Lung microvascular endothelial cell (primary cell): ENCODE results near the gene SCD. TPM values are rescaled to one million over a fixed set of nuclear protein-coding genes. Genes with fewer than 3 reads are reported as not detected.
A peak's percentile ranks its signal among the peaks of the same experiment; 100 is the strongest.
"Not testable (repeated sequence)": the region's sequence is repeated elsewhere in the genome, so short reads cannot be mapped to it uniquely, and the experiment has no call there.

ENCODE experiments used
- DNase-seq, 2 donors: peaks; one replicate each; pipeline versions ENCODE4 v3.0.0 to v3.0.0-alpha.2; 2010; ENCODE audit warnings: low read depth in 2 of 2
- total RNA-seq: library from RNA; depleted of rRNA; stranded (reverse); fragments of >200 nt; gene quantifications from 2 replicates; pipeline ENCODE4 v1.2.1, GENCODE V29; 2014

Gene SCD
- total RNA-seq, 1 donor from 2014 or later: 29.8 TPM

DNA sequence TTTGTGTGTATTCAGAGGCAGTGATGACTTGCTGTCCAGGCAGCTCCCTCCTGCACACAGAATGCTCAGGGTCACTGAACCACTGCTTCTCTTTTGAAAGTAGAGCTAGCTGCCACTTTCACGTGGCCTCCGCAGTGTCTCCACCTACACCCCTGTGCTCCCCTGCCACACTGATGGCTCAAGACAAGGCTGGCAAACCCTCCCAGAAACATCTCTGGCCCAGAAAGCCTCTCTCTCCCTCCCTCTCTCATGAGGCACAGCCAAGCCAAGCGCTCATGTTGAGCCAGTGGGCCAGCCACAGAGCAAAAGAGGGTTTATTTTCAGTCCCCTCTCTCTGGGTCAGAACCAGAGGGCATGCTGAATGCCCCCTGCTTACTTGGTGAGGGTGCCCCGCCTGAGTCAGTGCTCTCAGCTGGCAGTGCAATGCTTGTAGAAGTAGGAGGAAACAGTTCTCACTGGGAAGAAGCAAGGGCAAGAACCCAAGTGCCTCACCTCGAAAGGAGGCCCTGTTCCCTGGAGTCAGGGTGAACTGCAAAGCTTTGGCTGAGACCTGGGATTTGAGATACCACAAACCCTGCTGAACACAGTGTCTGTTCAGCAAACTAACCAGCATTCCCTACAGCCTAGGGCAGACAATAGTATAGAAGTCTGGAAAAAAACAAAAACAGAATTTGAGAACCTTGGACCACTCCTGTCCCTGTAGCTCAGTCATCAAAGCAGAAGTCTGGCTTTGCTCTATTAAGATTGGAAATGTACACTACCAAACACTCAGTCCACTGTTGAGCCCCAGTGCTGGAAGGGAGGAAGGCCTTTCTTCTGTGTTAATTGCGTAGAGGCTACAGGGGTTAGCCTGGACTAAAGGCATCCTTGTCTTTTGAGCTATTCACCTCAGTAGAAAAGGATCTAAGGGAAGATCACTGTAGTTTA lies 15.8 kb downstream of the SCD start:
- DNase-seq: no peak

DNA sequence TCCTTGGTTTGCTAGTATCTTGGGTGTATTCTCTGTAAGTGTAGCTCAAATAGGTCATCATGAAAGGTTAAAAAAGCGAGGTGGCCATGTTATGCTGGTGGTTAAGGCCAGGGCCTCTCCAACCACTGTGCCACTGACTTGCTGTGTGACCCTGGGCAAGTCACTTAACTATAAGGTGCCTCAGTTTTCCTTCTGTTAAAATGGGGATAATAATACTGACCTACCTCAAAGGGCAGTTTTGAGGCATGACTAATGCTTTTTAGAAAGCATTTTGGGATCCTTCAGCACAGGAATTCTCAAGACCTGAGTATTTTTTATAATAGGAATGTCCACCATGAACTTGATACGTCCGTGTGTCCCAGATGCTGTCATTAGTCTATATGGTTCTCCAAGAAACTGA lies 17.1 kb downstream of the SCD start:
- DNase-seq: no peak

DNA sequence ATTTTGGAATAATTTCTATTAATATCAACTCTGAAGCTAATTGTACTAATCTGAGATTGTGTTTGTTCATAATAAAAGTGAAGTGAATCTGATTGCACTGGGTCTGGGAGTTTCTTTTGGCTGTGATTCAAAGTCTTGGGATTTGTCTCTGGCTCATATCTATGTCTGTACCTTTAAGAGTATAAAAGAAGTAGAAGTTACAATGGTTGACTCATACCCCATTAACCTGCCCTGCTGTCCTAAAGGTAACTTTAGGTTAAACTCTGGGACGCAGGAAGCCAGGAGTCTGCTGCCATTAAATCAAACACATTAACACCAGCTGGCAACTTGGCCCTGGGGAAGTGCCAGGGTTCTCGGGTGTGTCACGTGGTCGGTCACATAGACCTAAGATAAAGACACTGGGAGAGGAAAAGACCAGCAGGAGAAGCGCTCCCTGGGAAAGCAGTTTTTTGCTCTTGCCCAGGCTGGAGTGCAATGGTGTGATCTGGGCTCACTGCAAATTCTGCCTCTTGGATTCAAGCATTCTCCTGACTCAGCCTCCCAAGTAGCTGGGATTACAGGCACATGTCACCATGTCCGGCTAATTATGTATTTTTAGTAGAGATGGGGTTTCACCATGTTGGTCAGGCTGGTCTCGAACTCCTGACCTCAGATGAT lies 17.8 kb downstream of the SCD start:
- peak; percentile 65 for DNase-seq

DNA sequence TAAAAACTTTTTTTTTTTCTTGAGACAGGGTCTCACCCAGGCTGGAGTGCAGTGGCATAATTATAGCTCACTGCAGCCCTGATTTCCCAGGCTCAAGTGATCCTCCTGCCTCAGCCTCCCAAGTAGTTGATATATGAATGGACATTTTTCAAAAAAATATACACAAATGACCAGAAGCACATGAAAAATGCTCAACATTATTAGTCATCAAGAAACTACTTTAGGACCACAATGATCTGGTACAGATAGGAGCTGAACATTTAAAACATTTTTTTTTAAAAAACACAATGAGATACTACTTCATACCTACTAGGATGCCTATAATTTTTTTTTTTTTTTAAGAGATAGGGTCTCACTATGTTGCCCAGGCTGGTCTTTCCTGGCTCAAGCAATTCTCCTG lies 21.7 kb downstream of the SCD start:
- no peak for DNase-seq

DNA sequence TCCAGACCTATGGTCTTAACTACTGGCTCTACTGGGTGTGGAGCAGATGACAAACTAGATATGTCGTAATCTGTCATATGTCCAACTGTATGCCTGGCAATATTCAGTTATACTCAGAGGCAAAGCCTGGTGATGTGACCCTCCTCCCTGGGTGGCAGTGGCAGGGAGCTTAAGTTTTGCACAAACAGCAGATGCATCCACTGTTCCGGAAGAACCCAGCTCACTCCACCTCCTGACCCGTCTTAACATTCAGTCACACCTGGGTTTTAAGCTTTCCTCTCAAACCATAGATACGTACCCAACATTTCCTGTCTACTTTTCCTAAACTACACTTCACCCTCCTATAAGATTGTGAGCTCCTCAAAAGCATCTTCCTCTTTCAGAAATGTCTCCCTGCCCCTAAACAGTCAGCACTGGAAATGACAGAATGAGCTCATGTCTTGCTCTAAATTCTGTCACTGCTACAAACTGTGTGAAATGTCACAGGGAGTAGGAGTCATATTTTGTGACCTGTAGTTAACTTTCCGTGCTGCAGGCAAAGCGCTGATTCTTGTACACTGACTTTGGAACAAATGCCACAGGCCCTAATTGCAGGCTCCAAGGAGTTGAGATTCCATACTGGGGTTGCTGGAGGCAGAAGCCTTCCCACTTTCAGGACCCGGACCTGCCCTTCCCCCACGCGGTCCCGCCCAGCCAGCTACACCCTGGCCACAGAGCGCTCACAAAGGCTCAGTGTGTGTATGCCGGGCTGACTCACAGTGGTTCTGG lies 23.9 kb downstream of the SCD start:
- DNase-seq: peak; percentile 71 to 73

DNA sequence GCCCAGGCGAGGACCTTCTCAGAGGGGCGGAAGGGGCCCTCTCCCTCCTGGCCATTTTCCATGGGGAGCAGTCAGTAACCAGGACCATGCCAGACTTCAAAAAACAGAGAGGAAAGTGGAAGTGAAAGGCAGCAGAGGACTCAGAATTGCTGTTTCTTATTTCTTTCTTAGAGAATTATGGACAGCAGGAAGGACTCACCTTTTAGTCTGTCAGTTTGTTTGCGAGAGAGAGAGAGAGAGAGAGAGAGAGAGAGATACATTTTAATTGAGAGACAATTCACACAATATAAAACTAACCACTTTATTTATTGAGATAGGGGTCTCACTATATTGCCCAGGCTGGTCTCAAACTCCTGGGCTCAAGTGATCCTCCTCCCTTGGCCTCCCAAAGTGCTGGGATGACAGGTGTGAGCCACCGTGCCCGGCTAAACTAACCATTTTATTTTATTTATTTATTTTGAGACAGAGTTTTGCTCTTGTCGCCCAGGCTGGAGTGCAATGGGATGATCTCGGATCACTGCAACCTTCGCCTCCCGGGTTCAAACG lies 24.5 kb downstream of the SCD start:
- DNase-seq: no peak

DNA sequence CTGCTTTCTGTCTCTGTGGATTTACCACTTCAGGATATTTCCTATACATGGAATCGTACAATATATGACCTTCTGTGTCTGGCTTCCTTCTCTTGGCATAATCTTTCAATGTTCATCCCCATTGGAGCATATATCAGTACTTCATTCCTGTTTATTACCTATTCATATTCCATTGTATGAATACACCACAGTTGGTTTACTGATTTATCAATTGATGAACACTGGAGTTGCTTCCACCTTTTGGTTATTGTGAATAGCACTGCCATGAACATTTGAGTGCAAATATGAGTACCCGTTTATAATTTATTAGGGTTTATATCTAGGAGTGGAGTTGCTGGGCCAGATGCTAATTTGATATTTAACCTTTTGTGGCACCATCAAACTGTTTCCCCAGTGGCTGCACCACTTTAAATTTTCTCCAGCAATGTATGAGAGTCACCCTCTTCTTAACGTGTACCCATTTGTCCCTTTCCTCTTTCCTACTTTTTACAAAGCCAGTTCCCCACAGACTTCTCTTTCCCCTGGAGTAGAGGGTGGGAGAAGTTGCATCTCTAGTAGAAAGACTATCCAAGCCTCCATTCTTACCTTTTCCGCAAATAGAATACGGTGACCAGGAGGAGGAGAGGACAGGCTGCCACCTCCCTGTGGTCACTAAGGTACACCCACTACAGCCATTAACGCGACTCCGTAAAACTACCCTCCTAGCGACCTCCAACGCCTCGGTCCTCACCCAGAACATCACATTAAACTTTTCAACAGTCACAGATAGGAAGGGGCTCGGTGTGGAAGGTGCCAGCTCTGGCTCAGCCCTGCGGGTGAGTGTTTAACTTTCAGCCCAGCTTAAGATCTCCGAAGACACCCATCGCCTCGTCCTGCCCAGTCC lies 25.6 kb downstream of the SCD start:
- DNase-seq: no peak

DNA sequence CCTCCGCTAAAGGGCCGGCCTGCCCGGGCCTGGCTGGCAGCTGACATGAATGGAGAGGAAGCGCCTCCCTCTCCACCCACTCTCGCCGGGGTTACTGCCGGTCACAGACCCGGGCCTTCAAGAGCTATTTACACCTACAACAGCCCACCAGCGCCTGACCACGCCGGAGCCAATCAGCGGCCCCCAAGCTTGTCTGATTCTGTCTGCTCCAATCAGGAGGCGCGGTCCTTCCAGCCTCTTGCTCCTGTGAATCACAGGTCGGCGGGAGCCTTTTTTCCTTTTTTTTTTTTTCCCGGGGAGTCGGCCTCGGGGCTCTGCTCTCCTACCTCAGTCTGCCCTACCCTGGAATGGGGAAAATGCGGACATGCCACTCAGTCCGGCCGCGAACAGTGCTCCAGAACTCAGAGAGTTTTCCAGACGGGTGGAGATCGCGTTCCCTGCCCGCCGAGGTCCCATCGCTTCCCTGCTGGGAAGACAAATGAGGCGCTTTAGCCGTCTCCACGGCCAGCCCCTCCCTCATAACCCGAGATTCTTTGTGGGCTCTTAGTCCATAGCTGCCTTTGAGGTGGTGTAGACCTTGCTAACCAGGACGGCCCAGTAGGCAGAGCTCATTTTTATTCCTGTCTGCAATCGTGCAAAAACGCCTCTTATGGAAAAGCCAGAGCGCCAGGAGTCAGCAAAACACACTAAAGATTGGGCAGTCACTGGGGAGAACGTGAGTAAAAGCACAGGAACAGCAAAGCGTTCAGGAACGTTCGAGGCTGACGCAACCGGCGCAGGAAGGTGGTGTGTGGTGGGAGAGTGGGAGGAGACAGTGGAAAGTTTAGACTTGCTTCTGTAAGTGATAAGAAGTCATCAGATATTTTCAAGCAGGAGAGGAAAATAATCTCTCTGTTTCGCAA lies 26.5 kb downstream of the SCD start:
- DNase-seq: peak; percentile 99

DNA sequence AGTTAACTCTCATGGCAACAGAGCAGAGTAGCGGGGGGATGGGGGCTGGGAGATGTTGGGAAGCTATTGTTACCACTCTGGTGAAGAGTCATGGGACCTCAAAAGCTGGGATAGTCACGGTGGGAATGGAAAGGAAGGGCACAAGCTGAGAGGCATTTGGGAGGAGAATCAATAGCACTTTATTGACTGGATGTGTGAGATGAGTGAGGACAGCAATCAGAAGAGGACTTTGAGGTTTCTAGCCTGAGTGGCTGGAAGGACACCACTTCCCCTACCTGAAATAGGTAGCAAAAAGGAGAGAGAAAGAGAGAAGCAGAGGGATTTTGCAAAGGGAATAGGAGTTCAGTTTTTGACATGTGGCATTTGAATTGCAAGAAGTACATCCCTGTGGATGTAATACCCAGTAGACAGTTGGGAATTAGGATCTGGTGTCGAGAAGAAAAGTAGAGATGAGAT lies 27.2 kb downstream of the SCD start:
- no peak for DNase-seq

DNA sequence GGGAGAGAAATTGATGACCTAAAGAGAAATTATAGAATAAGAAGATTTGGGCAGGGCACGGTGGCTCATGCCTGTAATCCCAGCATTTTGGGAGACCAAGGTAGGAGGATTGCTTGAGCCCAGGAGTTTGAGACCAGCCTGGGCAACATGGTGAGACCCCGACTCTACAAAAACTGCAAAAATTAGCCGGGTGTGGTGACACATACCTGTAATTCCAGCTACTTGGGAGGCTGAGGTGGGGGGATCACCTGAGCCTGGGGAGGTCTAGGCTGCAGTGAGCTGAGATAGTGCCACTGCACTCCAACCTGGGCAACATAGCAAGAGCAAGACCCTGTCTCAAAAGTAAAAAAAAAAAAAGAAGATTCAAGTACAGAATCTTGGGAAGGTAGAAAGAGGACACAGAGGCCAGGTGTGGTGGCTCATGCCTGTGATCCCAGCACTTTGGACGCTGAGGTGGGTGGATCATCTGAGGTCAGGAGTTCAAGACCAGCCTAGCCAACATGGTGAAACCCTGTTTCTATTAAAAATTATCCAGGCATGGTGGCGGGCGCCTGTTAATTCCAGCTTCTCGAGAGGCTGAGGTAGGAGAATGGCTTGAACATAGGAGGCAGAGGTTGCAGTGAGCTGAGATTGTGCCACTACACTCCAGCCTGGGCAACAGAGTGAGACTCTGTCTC lies 27.8 kb downstream of the SCD start:
- DNase-seq: not testable (repeated sequence)

DNA sequence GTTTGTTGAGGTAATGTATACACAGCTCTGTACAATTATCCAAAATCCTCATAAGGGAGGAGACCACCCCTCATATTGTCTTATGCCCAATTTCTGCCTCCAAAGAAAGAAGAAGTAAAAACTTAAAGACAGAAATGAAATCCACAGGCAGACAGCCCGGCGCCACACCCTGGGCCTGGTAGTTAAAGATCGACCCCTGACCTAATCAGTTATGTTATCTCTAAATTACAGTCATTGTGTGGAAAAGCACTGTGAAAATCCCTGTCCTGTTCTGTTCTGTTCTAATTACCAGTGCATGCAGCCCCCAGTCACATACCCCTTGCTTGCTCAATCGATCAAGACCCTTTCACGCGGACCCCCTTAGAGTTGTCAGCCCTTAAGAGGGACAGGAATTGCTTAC lies 29.6 kb downstream of the SCD start:
- not testable (repeated sequence) for DNase-seq

DNA sequence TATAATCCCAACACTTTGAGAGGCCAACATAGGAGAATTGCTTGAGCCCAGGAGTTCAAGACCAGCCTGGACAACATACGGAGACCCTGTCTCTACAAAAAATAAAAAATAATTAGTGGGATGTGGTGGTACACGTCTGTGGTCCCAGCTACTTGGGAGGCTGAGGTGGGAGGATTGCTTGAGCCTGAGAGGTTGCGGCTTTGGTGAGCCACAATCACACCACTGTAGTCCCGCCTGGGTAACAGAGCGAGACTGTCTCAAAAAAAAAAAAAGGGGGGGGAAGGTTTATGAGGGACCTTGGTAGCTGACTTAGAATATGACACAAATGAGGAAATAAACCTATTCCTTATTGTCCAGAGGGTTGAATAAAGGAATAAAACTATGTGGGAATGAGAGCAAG lies 30.8 kb downstream of the SCD start:
- no peak for DNase-seq

DNA sequence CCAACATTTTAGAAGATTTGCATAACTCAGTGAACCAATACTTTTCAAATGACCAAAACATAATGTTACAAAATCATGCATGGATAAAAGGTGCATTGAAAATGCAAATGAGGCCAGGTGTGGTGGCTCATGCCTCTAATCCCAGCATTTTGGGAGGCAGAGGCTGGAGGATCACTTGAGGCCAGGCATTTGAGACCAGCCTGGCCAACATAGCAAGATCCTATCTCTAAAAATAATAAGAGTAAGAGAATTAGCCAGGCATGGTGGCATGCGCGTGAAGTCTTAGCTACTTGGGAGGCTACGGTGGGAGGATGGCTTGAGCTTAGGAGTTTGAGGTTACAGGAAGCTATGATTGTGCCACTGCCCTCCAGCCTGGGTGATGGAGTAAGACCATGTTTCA lies 33.4 kb downstream of the SCD start:
- no peak for DNase-seq

DNA sequence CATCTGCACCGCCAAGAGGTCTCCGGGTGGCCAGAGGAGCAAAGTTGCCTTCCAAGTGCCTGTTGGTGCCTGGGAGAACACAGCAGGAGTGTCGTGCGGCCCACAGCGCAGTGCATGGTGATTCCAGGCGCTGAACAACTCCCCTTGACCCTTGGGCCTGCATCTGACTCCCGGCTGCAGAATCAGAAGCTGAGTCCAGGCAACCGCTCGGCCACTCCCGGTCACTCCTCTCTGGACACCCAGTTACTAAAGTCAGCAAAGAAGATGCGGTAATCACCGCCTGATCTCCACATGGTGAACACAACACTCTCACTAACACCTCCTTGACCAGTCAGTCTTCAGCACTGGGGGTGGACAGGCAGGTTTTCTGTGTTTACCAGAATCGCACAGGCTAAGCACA lies 35.5 kb downstream of the SCD start:
- DNase-seq: no peak

DNA sequence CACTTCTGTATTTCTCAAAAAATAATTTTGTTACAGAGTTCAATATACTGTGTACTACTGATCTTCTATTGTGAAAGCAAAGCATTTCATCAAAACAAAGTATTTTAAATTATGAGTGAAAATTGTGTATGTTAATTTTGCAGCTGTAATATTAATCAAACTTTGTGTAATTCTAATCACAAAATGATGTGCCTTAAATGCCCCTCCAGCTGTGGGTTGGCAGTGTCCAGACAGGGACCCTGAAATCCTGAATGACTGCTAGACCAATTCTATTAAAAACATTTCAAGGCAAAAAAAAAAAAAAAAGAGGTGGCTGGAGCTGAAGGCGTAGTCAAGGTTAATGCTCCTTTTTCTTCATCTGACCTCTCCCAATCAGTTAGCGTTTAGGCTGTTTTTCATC lies 36.2 kb downstream of the SCD start:
- no peak for DNase-seq

DNA sequence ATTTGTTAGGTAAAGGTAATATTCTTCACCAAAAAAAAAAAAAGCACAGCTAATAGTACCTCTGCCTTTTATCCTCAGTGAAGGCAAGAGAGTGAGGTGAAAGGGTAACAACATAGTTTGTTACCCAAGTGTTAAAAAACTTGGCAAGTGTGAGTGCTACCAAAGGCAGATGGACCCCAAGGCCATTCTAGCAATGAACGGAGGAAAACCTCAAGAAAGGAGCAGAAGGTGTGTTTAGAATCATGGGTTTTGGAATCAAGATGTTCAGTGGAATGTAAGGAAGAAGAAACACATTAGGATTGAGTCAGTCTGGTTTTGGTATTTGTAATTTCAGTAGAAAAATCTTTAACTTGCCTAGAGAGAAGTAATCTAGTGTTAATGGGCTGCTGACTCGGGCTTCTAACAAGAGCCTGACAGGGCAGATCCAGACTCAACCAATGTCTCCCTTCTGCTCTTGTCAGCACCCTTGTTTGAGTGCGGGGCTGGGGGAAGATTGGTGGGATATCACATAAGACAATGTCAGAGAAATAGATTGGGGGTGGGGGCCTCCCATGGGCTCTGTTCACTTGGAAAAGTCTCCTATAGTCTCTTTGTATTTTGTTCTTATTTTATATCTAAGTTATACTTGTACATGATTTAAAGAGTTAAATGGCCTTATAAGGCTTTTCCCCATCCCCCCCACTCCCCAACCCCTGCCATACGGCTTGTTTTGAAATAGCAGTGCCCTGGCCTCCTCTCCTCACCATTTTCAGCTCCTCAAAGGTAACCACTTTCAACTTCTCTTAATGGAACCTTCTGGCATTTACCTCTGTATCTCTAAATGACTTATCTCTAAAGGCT lies 44.4 kb downstream of the SCD start:
- DNase-seq: no peak

DNA sequence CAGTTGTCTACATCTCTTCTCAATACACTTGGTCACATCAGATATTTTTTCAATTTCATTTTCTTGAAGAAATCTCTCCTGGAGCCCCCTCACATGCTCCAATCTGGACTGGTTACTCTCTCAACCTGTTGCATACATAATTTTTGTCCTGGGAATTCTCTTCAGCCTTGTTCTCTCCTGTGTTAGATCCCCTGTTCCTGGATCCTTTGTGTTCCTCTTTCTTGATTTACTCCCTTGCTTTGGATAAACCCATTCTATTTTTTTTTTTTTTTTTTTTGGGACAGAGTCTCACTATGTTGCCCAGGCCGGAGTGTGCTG lies 45.6 kb downstream of the SCD start:
- DNase-seq: no peak

DNA sequence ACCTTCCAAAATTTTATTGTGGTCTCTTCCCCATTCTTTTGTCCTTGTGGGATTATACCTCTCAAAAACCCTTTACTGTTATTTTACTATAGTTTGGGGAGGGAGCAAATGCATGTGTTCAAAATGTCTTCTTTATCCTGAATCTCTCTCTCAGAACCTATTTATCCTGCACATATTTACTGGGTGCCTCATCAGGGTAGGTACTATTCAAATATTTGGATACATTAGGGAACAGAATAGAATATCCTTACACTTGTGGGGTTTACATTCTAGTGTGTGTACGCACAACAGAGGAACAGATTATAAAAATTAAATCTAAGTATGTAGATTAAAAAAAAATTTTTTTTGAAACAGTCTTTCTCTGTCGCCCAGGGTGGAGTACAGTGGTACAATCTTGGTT lies 48.6 kb downstream of the SCD start:
- DNase-seq: no peak

DNA sequence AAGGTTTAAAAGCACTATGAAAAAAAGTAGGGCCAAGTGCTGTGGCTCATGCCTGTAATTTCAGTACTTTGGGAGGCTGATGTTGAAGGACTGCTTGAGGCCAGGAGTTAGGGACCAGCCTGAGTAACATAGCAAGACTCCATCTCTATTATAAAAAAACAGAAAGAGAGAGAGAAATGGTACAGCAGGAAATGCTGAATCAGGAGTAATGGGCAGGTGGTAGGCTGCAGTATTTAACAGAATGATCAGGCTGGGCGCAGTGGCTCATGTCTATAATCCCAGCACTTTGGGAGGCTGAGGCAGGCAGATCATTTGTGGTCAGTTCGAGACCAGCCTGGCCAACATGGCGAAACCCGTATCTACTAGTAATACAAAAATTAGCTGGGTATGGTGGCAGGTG lies 49.6 kb downstream of the SCD start:
- no peak for DNase-seq
